Breast epithelium (tissue), 4 donors: ENCODE data around the gene FMNL1. TPM values are rescaled to one million over a fixed set of nuclear protein-coding genes. Genes with fewer than 3 reads are reported as not detected.

Experiments
- DNase-seq, 2 donors: peaks; one replicate each; pipeline ENCODE4 v3.0.0-alpha.2; 2019; ENCODE audit warnings: low spot score in 2 of 2
- H3K27ac ChIP-seq, 2 donors: fragments of 200-600 bp; sonication (generic) in 1 of 2; one replicate each; pipeline ENCODE4 v1.5.1; 2016 to 2019; ENCODE audit warnings: mild to moderate bottlenecking in 1 of 2
- H3K27me3 ChIP-seq, 2 donors: fragments of 200-600 bp; sonication (generic) in 1 of 2; one replicate each; pipeline versions ENCODE4 v1.5.1 to v1.6.0; 2017 to 2019; ENCODE audit warnings: control low read depth in 1 of 2, mild to moderate bottlenecking in 1 of 2
- H3K36me3 ChIP-seq: fragments of 200-600 bp; one replicate; pipeline ENCODE4 v1.5.1; 2019
- H3K4me1 ChIP-seq, 2 donors: fragments of 200-600 bp; sonication (generic); one replicate each; pipeline ENCODE4 v1.5.1; 2016 to 2019; ENCODE audit warnings: control low read depth in 1 of 2
- H3K4me3 ChIP-seq, 3 donors: fragments of 200-600 bp; sonication (generic); 1 replicate in 2 of 3; 2 replicates in 1 of 3; pipeline ENCODE4 v1.5.1; 2016 to 2019; ENCODE audit warnings: mild to moderate bottlenecking in 3 of 3, moderate library complexity in 2 of 3
- H3K9me3 ChIP-seq, 2 donors: fragments of 200-600 bp; sonication (generic) in 1 of 2; one replicate each; pipeline ENCODE4 v1.5.1; 2016 to 2019; ENCODE audit warnings: control low read depth in 1 of 2
- CTCF ChIP-seq, 3 donors: fragments of 450-650 bp; IDR thresholded peaks; one replicate each; pipeline ENCODE4 v1.5.1; 2016 to 2017; ENCODE audit warnings: antibody characterized with exemption in 3 of 3, mild to moderate bottlenecking in 3 of 3, moderate library complexity in 3 of 3
- POLR2A ChIP-seq: fragments of 450-650 bp; IDR thresholded peaks from one replicate; pipeline ENCODE4 v1.6.1; 2016; ENCODE audit warnings: antibody characterized with exemption, mild to moderate bottlenecking, moderate library complexity
- POLR2AphosphoS5 ChIP-seq, 3 donors: sonication (generic); formaldehyde crosslinking; IDR thresholded peaks; one replicate each; pipeline ENCODE4 v1.6.1; 2017; ENCODE audit warnings: antibody characterized with exemption in 3 of 3
- intact Hi-C: fragments of 100-400 bp; cut with DNase I; formaldehyde crosslinking; loops from one replicate; pipeline ENCODE4 v1.15.1; 2023; ENCODE audit warnings: low total_unique reads
- total RNA-seq, 3 donors: library from RNA; depleted of rRNA; stranded (reverse); fragments of >200 nt; gene quantifications; one replicate each; pipeline ENCODE4 v1.1.0, GENCODE V29; 2016

The FMNL1 gene
- total RNA-seq, 3 donors from 2014 or later, result 9.2 to 31.2 (median 10.8) TPM

GRCh38 chr17:45276031-45276430 is 54.3 kb downstream of the FMNL1 start:
- no peaks in the 10 kb centered on the region for H3K27me3 ChIP-seq
- no peaks in the 10 kb centered on the region for H3K9me3 ChIP-seq
- intact Hi-C loops, result no loop called here
- TF ChIP-seq POLR2AphosphoS5 (IDR thresholded peaks at IDR 0.05) (no peak), CTCF (IDR thresholded peaks at IDR 0.05) (no peak), POLR2A (no peak)
- peaks cover 0 to 6% of the 10 kb centered on the region in 2 donors for H3K4me1 ChIP-seq
- no peak overlapping the region for H3K4me3 ChIP-seq
- no peaks in the 10 kb centered on the region for H3K36me3 ChIP-seq
- H3K27ac ChIP-seq, result peak overlapping the region in 1 of 2 donors; percentile 7
- DNase-seq, result no peak

DNA sequence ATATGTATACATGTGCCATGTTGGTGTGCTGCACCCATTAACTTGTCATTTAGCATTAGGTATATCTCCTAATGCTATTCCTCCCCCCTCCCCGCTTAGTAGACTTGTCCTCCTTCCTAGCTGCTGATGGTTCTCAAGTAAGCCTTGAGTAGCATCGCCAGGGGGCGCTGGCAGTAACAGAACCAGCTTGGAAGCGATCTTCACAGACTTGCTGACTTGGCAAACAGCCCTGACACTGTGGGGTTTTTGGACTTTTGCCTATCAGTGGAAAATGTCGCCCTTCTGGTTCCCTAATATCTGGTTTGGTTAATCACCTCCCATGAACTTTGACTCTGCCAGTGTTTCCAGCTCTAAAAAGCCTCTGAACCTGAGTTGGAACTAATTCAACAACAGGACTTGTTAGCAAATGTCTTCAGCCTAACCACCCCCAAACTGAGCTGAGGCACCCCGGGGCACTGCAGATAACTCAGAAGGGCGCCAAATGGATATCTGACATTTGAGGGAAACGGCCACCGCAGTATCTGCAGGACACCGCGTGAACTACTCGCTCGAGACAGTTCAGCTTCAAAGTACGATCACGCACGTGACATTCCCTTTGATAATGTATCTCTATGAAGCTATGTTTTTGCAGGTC is 55.6 kb downstream of the FMNL1 start:
- H3K27me3 ChIP-seq, result no peaks in the 10 kb centered on the region
- H3K4me1 ChIP-seq, result peaks cover 0 to 6% of the 10 kb centered on the region in 2 donors
- intact Hi-C loops, result no loop called here
- H3K27ac ChIP-seq, result peak overlapping the region; percentile 75 to 79
- TF ChIP-seq CTCF (IDR thresholded peaks at IDR 0.05) (peak; percentile 74 to 91 (median 90)), POLR2A (no peak), POLR2AphosphoS5 (IDR thresholded peaks at IDR 0.05) (peak; percentile 59 to 83 (median 60))
- peak overlapping the region in 1 of 3 donors; percentile 15 for H3K4me3 ChIP-seq
- H3K9me3 ChIP-seq, result no peaks in the 10 kb centered on the region
- H3K36me3 ChIP-seq, result no peaks in the 10 kb centered on the region
- DNase-seq, result peak; percentile 90

- Histone ChIP-seq H3K4me1 (peaks cover 0 to 6% of the 10 kb centered on the region in 2 donors), H3K9me3 (no peaks in the 10 kb centered on the region), H3K27me3 (no peaks in the 10 kb centered on the region), H3K4me3 (no peak overlapping the region), H3K36me3 (no peaks in the 10 kb centered on the region), H3K27ac (peak overlapping the region; percentile 75 to 79)
- TF ChIP-seq POLR2A (no peak), POLR2AphosphoS5 (IDR thresholded peaks at IDR 0.05) (no peak), CTCF (IDR thresholded peaks at IDR 0.05) (no peak)
- DNase-seq, result no peak
- intact Hi-C loops, result no loop called here
These were observed 56.3 kb downstream of the FMNL1 start for GRCh38 chr17:45277992-45278391.

- Histone ChIP-seq H3K27ac (no peak overlapping the region), H3K27me3 (no peaks in the 10 kb centered on the region), H3K9me3 (no peaks in the 10 kb centered on the region), H3K4me3 (no peak overlapping the region), H3K36me3 (no peaks in the 10 kb centered on the region), H3K4me1 (peaks cover 0 to 6% of the 10 kb centered on the region in 2 donors)
- intact Hi-C loops, result no loop called here
- DNase-seq, result no peak
- no peak for TF ChIP-seq POLR2AphosphoS5 (IDR thresholded peaks at IDR 0.05)
- TF ChIP-seq POLR2A, result no peak
- no peak for TF ChIP-seq CTCF (IDR thresholded peaks at IDR 0.05)
These were observed 58.2 kb downstream of the FMNL1 start for GRCh38 chr17:45279898-45280297.

DNA sequence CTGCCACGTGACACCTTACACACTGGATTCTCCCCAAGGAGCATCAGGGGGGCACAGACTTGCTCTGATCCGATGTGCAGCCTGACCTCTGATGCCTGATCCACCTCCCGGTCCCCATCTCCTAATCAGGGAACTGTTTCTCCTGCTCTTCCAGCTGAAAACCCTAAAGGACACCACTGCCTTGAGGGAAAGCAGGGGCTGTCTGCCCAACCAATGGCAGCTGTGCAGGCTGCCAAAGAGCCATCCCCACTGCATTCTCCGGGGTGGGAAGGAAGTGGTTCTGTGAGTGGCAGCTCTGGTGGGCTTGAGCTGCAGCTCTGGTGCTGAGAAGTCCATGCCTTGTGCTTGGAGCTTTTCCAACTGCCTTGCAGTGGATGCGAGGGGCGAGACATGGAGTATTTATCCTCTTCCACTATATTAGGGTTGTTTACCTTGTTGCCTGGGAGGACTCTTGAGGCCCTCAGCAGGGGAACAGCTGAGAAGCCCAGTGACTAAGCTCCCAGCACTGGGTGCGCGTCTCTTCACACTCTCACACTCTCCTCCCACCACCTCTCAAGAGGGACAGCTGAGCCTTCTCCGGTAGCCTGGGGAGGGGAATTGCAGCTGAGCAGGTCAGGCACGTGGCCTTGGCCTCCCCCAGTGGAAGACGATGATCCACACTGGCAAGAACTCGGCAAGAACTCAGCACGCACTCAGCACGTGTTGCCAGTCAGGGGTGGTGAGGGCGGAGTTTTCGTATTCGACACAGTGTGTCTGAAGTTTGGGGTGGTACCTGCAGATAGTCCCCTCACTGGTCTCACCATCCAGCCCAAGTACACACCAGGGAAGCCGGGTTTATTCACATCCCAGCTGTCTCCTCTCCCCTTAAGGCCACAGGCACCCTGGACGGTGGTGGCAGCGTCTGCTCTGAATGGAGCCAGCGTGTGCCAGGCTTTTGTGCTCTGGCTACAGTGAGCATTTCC is 61.3 kb downstream of the FMNL1 start:
- H3K4me1 ChIP-seq, result peaks cover 3 to 4% of the 10 kb centered on the region in 2 donors
- no peaks in the 10 kb centered on the region for H3K9me3 ChIP-seq
- H3K4me3 ChIP-seq, result no peak overlapping the region
- no peaks in the 10 kb centered on the region for H3K27me3 ChIP-seq
- peak overlapping the region in 1 of 2 donors; percentile 77 for H3K27ac ChIP-seq
- intact Hi-C loops, result no loop called here
- no peak for TF ChIP-seq POLR2AphosphoS5 (IDR thresholded peaks at IDR 0.05)
- TF ChIP-seq CTCF (IDR thresholded peaks at IDR 0.05), result no peak
- no peak for TF ChIP-seq POLR2A
- no peaks in the 10 kb centered on the region for H3K36me3 ChIP-seq
- DNase-seq, result no peak
